HG03558 (cell line): ENCODE data around the gene SLC29A4.
"Not testable (repeated sequence)": the region's sequence is repeated elsewhere in the genome, so short reads cannot be mapped to it uniquely, and the experiment has no call there.

ENCODE experiments used
- ATAC-seq: cut with Tn5 transposase; IDR thresholded peaks from one replicate; pipeline ENCODE4 v1.9.1; 2021; ENCODE audit warnings: moderate number of reproducible peaks; ENCODE audit not compliant: unreplicated experiment; ENCODE audit errors: extremely low read depth

Gene SLC29A4

DNA sequence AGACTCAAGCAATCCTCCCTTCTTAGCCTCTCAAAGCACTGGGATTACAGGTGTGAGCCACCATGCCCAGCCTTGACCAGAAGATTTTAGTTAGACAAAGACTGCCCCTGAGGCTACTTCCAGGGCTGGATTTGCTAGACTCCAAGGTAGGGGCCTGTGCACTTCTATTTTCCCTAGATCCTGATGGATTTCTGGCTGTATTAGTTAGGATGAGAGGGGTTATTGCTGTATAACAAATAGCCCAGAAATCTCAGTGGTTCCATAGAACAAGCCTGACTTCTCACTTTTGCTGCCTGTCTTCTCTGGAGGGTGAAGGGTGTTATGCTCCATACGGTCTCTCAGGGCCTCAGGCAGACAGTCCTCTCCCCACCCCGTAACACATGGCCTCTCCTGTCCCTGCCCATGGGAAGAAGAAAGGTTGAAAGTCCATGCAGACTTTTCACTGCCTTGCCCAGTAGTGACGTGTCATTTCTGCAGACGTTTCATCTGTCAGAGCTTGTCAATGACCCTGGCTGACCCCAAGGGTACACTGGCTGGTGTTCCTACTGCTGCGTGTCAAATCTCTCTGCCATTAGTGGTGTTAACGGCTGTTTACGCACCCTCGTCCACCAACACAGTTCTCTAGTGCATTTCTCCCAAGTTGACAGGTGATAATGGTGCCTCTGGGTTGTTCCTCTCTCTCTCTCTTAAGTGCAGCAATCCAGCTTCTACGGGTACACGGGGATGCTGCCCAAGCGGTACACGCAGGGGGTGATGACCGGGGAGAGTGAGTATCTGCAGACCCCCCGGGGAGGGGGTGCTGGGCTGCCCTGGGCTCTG lies 11.6 kb downstream of the SLC29A4 start:
- ATAC-seq: no peak

DNA sequence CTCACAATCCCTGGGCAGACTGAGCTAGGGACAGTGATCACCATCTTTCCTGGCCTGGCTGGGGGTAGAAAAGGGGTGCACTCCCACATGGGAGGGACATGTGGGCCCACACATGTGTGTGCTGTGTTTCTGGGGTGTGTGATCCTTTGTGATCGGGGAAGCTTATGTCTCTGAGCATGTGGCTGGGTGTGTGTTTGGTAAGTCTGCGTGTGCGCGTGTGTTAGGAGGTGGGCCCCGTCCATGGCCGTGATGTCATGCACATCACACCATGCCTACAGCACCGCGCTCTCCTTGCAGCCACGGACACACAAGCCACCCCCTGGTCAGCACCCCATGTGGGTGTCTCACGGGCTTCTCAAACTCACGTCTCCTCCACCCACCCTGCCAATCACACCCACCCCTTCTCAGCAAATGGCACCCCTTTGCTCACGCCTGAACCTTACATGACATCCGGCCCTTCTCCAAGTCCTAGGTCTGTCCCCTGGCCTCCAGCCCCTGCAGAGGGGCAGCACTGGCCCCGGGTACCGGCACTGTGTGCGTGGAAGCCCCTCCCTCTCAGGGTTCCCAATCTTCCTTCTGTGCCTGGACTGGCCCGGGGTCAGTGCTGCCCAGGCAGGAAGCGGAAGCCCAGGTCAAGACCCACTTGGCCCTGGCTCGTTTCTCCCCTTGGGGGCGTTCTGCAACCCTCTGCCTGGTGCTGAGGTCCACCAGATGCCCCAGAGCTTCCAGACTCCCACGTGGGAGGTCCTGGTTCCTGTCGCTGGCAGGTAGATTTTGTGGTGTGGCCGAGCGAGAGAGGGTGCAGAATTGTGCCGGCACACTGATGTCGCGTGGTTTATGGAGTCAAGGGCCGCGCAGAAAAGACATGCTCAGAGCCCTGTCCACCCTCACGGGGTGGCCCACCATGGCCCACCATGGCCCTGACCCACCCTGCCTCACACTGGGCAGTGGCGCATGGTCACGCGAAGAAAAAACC lies 12.6 kb downstream of the SLC29A4 start:
- no peak for ATAC-seq

DNA sequence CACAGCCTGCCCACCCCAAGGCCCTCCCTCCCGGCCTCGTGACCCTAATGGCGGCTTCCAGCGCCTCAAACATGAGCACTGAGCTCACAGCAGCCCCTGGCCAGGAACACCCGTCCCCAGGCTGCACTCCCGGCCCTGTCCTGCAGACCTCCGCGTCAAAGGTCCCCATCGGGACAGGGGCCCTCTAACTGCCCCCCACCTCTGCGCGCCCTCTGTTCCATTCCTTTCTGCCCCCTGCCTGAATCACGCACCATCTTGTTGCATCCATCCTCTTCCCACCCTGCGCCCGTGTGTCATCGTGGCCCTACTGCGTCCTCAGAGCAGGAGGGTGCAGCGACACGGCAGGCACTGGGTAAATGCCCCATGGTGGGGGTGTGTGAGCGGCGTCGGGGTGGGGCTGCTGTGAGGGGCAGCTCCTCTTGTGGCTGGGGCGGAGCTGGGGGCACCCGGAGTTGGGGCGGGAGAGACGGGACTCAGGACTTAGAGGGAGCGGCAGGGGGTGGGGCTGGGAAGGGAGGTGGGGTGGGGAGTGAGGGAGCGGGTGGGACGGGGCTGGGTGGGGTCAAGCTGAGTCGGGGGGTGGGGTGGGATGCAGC lies 13.4 kb downstream of the SLC29A4 start:
- no peak for ATAC-seq

DNA sequence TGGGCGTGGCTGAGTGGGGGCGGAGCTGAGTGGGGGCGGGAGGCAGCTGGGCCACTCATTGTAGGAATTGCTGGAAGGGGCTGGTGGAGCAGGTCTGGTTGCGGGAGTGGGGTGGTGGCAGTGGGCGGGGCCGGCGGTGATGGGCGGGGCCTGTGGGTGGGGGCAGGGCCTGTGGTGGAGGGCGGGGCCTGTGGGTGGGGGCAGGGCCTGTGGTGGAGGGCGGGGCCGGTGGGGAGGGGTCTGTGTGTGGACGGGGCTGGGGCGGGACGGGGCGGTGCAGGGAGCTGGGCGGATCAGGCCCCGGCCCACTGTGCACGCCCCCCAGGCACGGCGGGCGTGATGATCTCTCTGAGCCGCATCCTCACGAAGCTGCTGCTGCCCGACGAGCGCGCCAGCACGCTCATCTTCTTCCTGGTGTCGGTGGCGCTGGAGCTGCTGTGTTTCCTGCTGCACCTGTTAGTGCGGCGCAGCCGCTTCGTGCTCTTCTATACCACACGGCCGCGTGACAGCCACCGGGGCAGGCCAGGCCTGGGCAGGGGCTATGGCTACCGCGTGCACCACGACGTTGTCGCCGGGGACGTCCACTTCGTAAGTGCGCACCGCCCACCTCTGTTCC lies 14.0 kb downstream of the SLC29A4 start:
- ATAC-seq: no peak

DNA sequence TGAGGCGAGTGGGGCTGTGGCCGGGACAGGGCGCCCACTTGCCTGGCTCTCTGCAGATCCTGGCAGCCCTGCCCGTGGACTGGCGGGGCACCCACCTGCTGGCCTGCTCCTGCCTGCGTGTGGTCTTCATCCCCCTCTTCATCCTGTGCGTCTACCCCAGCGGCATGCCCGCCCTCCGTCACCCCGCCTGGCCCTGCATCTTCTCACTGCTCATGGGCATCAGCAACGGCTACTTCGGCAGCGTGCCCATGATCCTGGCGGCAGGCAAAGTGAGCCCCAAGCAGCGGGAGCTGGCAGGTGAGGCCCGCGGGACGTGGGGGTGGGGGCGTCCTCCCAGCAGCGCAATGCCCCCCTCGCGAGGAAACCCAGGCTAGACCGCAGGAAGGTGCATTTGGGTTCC lies 17.6 kb downstream of the SLC29A4 start:
- ATAC-seq: no peak

DNA sequence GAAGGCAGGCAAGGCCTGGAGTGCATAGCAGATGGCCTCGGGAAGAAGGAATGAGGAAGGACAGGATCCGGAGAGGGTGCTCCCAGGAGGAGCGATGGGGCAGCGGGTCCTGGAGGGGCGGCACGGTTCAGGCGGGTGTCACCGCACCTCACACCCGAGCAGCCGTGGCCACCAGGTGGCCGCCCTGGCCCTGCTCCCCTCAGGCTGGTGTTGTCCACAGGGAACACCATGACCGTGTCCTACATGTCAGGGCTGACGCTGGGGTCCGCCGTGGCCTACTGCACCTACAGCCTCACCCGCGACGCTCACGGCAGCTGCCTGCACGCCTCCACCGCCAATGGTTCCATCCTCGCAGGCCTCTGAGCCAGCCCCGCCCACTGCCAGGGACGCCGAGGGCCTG lies 19.8 kb downstream of the SLC29A4 start:
- no peak for ATAC-seq

DNA sequence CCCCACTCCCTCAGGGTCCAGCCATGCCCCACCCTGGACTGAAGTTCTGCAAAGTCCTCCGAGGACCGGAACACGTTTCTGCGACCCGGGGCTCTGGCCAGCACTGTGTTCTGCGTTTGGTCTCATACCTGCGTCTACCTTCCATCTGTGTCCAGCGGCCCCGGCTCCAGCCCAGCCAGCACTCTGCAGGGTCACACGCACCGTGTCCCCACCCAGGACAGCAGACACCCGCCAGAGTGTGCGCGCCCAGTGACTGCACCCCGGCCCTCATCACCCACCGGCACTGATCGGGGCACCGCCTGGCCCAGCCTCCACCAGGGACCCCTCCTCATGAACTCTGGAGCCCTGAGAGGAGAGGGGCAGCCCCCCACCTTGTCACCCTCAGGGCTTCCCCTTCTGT lies 20.3 kb downstream of the SLC29A4 start:
- ATAC-seq: no peak

DNA sequence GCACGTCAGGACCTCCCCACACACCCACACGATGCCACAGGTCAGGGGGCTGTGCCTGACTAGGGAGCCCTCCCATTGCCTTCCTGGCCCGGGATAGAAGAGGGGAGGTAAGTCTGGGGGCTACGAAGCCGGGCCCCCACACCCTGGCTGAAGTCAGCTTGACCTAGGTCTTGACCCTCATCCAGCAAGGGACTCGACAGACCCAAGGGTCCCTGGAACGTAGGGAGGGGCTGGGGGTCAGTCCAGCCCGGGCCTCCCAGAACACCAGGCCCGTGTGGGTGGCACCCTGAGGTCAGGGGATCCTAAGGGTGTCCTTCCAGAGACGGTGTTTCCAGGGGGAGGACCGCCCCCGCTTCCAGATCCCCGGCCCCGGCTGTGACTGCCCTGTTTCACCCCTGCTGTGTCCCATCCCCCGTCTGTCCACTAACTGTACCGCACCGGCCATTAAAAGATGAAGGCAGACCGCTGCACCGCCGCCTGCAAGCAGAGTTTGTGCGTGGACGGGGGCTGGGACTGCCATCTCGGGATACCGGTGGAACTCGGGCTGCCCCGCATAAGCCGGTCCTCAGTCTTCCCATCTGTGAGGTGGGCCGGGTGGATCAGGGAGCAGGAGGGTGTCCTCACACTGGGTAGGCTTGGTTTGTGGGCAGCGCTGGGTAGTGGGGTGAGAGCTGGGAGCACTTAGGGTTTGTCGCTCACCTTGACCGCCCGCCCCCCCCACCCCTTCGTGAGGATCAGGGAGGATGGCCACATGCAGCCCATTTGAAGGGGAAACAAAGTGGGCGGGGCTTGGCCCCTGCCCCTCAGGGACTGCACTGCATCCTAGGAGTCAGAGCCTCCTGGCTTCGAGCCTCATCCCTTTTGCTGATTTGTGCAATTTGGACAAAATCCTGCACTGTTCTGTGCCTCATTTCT lies 21.1 kb downstream of the SLC29A4 start:
- no peak for ATAC-seq

DNA sequence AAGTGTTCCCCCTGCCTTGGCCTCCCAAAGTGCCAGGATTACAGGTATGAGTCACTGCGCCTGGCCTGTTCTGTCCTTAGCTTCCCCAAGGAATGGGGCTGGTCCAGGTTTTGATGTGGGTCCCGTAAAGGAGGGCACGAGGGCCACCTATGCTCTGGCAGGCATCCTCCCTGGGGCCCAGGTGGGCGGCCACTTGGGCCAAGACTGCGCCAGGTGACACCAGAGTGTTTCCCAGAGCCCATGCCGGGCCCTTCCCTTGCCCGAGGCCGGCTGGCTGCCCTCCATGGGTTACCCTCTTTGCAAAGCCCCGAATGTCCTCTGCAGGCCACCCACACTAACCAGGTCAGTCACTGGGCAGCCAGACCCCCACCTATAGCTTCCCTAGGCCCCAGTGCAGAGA lies 22.3 kb downstream of the SLC29A4 start:
- not testable (repeated sequence) for ATAC-seq

DNA sequence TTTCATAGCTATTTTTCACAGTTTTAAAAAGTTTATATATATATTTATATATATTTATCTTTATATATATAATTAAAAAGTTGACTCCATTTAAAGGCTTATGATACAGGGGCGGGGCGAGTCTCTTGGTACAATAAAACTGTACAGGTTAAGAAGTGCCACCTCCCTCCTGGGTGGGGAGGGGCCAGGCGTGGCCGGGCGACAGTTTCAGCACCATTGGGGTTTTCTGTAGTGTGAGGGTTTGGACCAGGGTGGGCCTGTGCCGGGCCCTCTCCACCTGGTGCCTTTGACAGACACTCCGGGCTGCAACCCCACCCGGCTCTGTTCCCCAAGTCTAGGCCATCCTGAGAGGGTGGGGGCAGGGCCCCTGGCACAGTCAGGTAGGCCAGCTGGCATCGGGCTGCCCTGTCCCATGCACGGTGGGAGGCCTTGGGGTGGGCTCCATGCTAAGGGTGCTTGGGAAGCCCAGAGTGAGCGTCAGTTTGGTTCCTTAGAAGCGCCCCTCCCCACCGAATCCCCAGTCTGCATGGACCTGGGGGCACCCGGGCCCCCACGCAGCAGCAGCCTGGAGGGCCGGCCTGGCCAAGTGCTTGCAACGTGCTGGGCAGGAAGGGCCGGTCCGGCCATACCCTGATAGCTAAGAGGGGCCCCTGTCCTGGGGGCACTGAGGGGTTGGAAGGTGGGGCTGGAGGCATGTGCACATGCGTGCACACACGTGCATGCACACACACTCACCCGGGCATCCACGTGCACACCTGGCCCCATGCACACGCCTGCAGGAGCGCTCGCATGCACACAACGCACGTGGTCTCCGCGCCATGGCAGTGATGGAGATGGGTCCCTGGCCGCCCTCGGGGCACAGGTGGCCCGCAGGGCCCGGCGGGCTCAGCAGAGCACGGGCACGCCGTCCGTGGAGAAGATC lies 24.7 kb downstream of the SLC29A4 start:
- not testable (repeated sequence) for ATAC-seq

DNA sequence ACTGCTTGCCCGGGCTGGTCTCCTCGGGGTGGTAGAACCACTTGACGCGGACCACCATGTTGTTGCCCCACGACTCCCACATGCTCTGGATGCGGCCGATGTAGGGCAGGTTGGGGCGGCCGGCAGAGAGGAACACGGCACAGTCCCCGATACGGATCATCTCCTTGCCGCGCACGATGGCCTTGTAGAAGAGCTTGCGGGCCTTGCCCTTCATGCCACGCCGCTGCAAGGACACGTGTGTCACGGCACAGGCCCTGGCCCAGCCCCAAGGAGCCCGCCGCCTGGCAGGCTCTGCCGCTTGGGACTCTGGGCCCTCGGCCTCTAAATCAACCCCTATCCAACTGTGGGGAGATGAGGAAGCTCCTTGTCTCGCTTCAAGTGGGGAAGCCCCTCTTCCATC lies 26.4 kb downstream of the SLC29A4 start:
- ATAC-seq: no peak

DNA sequence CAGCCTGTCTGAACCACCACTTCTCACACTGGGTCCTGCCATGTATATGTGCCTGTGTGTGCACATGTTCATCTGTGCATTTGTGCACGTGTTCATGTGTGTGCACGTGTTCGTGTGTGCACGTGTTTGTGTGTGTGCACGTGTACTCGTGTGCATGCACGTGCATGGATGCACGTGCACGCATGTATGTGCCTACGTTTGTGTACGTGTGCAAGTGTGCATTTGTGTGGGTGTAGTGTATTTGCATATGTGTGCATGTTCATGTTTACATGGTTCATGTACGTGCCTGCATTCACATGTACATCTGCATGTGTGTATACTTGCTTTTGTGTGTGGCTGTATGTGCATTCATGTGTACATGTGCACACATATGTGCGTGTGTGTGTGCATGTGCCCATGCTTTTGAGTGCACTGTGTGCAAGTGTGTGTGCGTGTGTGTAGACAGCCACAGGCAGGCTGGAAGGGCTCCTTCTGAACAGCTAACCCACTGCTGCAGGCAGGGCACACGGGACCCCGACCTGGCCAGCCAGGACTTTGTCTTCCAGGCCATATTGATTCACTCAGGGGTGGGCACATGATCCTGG lies 28.2 kb downstream of the SLC29A4 start:
- ATAC-seq: no peak

DNA sequence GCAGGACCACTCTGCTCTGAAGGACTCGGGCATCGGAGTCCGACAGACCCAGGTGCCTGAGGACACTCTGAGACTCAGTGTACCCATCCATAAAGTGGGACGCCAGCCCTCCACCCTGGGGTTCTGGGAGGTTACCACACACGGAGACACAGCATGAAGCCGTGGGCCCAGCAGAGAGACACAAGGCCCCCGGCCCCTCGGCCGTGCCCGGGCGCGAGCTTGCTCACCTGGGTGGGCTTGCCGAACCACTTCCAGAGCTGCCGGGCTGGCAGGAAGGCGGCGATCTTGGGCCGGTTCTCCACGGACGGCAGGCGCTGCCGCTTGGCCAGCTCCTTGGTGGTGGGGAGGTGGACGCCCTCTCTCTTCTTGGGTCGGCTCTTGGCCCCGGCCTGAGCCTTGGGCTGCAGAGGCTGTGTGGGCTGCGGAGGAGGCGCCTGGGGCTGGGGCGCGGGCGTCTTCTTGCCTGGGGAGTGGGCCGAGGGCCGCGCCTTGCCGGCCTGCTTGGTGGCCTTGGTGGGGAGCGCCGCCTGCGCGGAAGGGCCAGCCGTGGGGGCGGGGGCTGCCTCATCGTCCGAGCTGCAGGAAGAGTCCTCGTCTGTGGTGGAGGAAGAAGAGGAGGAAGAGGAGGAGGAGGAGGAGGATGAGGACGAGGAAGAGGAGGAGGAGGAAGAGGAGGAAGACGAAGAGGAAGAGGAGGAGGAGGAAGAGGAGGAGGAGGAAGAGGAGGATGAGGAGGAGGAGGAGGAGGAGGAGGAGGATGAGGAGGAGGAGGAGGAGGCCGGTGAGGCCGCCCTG lies 29.7 kb downstream of the SLC29A4 start:
- ATAC-seq: not testable (repeated sequence)

DNA sequence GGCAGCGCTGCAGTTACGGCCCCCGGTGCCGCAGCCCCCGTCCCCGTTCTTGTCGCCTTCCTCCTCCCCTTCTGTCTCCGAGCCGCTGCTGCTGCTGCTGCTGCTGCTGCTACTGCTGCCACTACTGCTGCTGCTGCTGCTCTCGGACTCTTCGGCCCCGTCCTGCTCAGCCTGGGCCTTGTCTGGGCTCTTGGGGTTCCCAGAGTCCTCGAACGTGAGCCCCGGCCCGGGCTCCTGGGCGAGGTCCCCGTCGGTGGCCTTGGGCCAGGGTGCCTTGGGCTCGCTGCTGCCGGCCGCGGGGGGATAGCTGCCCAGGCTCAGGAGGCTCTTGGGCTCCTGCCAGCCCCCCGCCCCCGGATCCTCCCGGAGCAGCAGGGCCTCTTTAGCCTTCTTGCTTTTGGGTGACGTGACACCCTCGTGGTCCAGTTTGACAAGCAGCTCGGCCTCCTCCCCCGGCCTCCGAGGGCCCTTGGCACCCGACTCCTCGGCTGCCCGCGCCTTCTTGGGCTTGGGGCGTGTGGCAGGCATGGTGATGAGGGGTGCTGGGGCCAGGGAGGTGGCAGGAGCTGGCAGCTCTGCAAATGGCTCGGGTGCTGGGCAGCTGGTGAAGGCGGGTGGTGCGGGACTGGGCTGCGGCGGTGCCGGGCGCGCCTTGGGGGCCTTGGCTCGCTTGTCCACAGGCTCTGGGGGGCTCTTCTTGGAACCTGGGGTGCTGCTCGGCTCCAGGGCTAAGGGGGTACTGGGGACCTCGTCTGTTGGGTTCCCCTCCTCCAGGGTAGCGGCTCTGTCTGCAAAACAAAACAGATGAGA lies 30.5 kb downstream of the SLC29A4 start:
- not testable (repeated sequence) for ATAC-seq

DNA sequence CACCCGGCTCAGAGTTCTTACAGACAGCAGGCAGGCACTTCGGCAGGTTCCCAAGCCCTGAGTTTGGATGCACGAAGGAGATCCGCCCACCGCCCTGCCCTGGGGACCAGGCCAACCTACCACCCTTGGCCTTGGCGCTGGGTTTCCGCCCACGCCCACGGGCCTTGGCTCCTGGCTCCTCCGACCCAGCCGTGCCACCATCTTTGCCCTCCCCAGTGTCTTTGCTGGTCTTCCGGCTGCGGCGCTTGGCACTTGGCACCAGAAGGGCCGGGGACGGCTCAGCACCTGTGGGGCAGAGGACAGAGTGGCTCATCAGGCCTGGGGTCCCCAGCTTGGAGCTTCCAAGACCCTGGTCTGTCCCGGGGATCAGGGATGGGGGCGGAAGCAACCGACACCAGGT lies 32.1 kb downstream of the SLC29A4 start:
- ATAC-seq: no peak

DNA sequence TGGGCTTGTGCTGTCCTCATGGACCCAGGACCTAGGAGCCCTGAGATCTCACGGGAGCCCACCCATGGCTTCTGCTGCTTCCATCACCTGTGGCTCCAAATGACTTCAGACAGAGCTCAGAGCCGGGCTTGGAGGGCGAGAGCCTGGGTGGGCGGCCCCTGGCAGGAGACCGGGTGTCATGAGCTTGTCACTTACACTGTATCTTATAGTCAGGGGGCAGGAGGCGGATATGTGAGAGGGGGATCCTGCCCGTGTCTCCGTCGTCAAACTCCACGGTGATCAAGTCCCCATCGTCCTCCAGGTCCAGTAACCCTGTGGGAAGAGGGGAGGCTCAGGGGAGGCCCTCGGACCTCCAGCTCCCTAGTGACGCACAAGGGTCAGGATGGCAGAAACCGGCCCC lies 33.0 kb downstream of the SLC29A4 start:
- ATAC-seq: no peak
